Activated CD4-positive, alpha-beta T cell treated with anti-CD3 and anti-CD28 coated beads, Interleukin-2, amount 50 U/mL, for 16 hours (primary cell): Measurements from ENCODE around the gene FNTB.

Source experiments
- DNase-seq: peaks from one replicate; pipeline ENCODE4 v3.0.0-alpha.2; 2020

The FNTB gene

GRCh38 chr14:64986648-64987437, at the start of gene FNTB:
Gene FNTB, plus strand, starts transcription at chr14:64986895. Its CDS starts 59 bp downstream, at chr14:64986954.
- peak; percentile 96 for DNase-seq

DNA sequence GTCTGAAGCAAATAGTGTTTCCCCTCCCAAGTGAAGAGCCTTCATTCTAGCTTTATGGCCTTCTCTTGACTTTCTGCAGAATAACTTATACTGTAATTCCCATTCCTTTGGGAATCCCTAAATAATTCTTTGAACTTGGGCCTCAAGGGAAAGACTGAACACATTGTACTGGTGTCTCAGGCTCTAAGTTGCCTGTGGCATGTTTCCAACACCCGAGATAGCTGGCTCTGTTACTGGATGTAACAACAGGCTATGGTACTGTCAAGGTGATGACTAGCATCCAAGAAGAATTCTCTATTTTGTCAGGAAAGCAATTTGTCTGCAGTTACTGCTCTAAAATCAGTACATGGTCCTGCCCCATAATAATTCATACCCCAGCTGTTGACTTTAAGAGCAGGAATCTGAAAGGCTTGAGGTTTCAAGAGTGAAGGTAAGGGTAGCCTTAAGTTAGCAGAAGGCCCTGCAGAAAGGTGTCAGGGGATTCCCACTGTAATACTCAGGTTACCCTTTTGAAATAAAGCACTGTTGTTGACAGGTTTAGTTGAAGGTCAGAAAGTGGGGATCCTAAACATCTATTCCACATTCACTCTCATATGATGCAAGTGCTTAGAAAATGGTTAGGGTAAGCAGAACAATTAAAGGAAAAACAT, 49.4 kb upstream of the FNTB start:
- no peak for DNase-seq

- DNase-seq = no peak
Observed at GRCh38 chr14:64937821-64938193, 48.9 kb upstream of the FNTB start.

DNA sequence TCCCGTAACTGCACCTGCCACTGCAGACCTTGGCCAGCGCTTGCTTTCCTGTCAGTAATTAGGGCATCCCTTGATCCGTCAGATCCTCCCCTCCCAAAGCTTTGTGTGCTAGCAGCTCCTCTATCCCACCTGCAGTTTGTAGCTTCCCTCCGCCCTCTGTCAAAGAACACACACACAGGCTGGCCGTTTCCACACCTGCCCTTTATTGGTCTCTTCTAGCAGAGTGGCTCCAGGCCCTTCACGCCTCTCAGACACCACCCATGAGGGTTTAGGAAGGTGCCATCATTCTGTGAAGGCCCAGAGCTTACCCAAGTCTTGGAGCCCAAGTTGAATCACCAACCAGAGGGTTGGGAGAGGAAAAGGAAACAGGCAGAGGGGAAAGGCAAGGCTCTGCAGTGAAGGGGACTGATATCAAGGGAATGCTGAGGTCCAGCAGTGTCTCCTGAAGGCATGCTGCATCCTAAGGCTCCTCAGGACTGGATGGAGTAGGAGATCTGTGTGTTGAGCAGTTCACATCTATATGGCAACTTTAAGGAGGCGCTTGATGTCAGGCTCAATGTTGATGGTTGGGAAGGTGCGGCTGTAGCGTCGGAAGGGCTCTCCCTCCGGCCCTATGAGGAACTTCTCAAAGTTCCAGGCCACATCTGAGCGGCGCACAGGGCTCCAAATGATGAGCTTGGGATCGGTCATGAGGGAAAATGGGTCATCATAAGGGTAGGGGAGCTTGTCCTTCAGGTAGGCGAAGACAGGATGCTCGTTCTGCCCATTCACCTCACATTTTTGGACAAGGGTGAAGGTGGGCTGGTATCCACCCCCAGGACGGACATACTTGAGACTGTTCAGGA, 47.5 kb upstream of the FNTB start:
- no peak for DNase-seq

DNA sequence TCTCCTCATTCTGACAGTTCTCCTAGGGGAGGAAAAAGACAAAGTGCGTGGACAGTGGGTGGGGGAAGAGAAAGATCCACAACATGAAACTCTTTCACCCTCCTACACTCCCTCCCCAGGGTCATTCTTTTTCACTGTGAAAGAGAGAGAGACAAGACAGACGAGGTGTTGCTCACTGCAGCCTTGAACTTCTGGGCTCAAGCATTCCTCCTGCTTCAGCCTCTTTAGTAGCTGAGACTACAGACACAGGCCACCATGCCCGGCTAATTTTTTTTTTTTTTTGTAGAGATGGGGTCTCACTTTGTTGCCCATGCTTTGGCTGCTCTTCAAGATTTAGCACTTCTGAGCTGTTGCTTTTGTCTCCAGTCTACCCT, 46.9 kb upstream of the FNTB start:
- DNase-seq = no peak

GRCh38 chr14:64940336-64940910, 46.3 kb upstream of the FNTB start:
- no peak for DNase-seq

GRCh38 chr14:64942531-64943111, 44.1 kb upstream of the FNTB start, which contains the start of gene GPX2:
Gene GPX2, minus strand, starts transcription at chr14:64942745. Its CDS starts 19 bp downstream, at chr14:64942726.
- no peak for DNase-seq

- DNase-seq = no peak
Observed at GRCh38 chr14:64943556-64943955, 43.1 kb upstream of the FNTB start.

GRCh38 chr14:64944041-64944440, 42.7 kb upstream of the FNTB start:
- no peak for DNase-seq

DNA sequence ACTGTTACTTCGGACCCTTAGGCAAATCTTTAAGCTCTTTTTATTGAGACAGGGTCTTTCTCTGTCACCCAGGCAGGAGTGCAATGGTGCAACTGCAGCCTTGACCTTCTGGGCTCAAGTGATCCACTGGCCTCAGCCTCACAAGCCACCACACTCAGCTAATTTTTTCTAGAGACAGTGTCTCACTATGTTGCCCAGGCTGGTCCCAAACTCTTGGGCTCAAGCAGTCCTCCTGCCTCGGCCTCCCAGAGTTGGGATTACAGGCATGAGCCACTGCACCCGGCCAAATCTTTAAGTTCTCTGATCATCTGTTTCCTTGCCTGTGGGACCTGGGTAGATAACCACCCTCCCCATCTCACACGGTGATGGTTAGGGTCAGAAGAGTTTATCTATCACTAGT, 41.8 kb upstream of the FNTB start:
- no peak for DNase-seq

GRCh38 chr14:64945431-64946178, 41.1 kb upstream of the FNTB start:
- DNase-seq = no peak

- DNase-seq = no peak
Observed at GRCh38 chr14:64946310-64947045, 40.2 kb upstream of the FNTB start.

- no peak for DNase-seq
Observed at GRCh38 chr14:64947710-64948611, 38.7 kb upstream of the FNTB start.

- DNase-seq = no peak
Observed at GRCh38 chr14:64948612-64949210, 38.0 kb upstream of the FNTB start.

DNA sequence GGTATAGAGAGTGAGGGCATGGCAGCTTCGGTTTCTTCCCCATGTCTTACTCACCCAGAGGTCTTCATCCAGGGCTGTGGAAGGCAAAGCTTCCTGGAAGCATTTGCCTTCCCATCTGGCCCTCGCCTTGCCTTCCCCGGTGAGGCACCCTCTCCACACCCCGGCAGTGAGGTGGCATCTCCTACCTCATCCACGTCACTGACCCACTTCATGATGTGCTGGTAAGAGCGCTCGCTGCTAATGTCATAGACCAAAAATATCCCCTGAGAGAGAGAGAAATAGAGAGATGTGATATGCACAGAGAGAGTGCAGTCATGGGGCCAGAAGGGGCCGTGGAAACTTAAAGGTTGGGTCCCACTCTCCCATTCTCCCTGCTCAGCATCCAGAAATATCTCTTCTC, 35.8 kb upstream of the FNTB start:
- no peak for DNase-seq

GRCh38 chr14:64951291-64951690, 35.4 kb upstream of the FNTB start:
- DNase-seq = no peak

- no peak for DNase-seq
Observed at GRCh38 chr14:64951724-64952123, 35.0 kb upstream of the FNTB start.

- peak; percentile 14 for DNase-seq
Observed at GRCh38 chr14:64952598-64953309, 33.9 kb upstream of the FNTB start.

GRCh38 chr14:64953310-64953654, 33.4 kb upstream of the FNTB start:
- DNase-seq = no peak
